Prostate gland (tissue), 2 donors: ENCODE results near the gene CYTH1.

ENCODE experiments used
- CTCF ChIP-seq, 4 experiments: fragments of 200-600 bp in 2 of 4; fragments of 450-650 bp in 2 of 4; sonication (generic) in 2 of 4; IDR thresholded peaks; 1 replicate in 3 of 4; 2 replicates in 1 of 4; pipeline ENCODE4 v1.5.1; 2016 to 2019; ENCODE audit warnings: antibody characterized with exemption in 4 of 4, mild to moderate bottlenecking in 2 of 4, moderate library complexity in 2 of 4
- POLR2A ChIP-seq: fragments of 450-650 bp; IDR thresholded peaks from one replicate; pipeline ENCODE4 v1.6.1; 2016; ENCODE audit warnings: antibody characterized with exemption, mild to moderate bottlenecking
- POLR2AphosphoS5 ChIP-seq: sonication (generic); formaldehyde crosslinking; IDR thresholded peaks from one replicate; pipeline ENCODE4 v1.6.1; 2017; ENCODE audit warnings: antibody characterized with exemption

GRCh38 chr17:78683408-78683961 is 98.6 kb downstream of the CYTH1 start:
- no peak for TF ChIP-seq CTCF (IDR thresholded peaks at IDR 0.05)
- TF ChIP-seq POLR2AphosphoS5: no peak
- no peak for TF ChIP-seq POLR2A
